HG03066 (cell line): ENCODE measurements around the gene PTGDS.

Source experiments
- ATAC-seq: cut with Tn5 transposase; IDR thresholded peaks from one replicate; pipeline ENCODE4 v1.9.1; 2021; ENCODE audit warnings: low read depth; ENCODE audit not compliant: unreplicated experiment

Gene PTGDS

DNA sequence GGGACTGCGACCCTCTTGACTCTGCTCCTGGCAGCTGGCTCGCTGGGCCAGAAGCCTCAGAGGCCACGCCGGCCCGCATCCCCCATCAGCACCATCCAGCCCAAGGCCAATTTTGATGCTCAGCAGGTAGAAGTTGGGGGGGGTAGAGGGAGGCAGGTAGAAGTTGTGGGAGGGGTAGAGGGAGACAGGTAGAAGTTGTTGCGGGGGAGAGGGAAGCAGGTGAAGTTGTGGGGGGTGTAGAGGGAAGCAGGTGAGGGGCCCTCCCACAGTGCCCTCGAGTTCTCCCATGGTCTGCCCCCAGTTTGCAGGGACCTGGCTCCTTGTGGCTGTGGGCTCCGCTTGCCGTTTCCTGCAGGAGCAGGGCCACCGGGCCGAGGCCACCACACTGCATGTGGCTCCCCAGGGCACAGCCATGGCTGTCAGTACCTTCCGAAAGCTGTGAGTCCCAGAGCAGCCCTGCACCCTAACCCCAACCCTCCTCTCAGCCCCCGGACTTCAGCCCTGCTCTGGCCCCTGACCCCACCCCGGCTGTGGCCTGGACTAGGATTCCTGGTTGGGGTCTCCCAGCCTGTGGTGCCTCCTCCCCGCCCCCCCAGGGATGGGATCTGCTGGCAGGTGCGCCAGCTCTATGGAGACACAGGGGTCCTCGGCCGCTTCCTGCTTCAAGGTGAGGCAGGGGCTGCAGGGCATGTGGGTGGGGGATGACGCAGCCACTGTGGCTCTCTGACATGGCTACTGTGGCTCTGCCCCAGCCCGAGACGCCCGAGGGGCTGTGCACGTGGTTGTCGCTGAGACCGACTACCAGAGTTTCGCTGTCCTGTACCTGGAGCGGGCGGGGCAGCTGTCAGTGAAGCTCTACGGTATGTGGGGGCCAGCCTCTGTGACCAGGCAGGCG lies 31.7 kb upstream of the PTGDS start:
- ATAC-seq, result no peak

DNA sequence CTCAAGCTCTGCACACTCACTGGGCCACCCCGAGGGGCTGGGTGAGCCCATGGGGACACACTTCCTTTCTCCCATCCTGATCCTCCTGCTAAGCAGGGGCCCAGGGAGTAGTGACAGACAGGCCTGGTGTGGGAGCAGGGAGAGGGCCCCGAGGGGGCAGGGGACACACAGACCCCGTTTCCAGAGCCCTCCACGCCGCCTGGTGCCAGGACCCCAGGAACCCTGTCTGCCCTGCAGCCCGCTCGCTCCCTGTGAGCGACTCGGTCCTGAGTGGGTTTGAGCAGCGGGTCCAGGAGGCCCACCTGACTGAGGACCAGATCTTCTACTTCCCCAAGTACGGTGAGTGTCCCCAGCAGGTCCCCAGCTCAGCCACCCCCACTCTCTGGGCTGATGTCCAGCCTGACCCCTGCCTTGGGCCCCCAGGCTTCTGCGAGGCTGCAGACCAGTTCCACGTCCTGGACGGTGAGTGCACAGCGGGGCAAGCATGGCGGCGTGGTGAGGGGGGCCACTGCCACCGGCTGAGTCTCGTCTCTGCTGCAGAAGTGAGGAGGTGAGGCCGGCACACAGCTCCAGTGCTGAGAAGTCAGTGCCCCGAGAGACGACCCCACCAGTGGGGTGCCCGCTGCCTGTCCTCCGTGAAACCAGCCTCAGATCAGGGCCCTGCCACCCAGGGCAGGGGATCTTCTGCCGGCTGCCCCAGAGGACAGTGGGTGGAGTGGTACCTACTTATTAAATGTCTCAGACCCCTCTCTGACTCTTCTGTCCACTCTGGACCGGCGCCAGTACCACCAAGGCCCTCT lies 30.9 kb upstream of the PTGDS start:
- no peak for ATAC-seq

DNA sequence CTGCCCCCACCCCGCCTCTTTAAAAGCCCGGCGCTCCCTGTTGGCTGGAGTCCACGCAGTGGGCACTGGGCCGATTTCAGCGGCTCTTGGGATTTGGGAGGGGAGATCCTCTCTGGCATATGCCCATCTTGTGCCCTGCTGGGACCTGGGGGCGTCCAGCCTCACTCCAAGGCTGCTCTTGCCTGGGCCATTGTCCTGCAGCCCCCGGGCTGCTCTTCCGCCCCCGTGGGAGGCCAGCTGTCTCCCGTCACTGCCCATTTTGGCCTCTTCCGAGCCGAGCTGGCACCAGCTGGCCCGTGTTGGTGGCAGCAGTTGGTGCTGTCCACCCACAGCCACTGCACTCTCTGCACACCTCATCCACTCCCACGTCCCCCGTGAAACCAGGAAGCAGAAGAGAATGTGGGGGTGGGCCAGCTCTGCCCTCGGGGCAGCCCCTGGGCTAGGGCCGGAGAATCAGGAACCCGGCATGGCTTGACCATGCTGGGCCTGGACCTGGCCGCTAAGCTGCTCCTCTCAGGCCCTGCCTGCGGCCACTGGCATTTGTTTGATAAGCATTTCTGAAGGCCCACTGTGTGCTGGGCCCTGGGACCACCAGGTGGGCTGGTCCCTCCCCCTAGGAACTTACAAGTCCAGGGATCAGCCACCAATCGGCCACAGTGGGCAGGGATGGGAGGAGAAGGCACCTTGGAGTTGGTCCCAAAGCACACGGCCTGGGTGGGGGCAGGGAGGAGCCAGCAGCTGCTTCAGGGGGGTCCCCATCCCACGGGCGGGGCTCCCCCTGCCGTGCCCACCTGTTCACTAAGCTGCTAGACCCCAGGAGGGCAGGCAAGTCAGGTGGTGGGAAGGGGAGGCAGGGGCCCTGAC lies 30.0 kb upstream of the PTGDS start:
- no peak for ATAC-seq

DNA sequence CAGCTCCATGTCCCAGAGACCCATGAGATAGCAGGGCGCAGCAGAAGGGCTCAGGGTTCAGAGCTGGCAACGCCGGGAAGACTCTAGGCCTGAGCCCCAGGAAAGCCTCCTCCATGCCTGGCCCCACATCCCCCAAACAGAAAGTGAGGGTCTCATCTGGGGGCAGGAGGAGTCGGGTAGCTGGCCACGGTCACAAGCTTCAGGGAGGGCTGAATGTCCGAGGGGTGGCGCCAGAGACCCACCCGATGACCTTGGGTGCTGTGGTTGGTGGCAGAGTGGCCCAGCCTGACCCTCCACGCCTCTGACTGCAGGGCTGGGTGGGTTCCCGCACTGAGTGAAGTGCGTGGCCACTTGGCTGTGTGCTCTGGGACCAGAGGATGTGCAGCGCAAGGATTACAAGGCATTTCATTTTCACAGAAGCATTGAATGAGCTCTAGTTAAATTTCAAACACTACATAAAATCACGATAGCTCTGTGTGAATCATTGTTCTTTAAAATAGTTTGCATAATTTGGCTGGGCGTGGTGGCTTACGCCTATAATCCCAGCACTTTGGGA lies 29.3 kb upstream of the PTGDS start:
- no peak for ATAC-seq

DNA sequence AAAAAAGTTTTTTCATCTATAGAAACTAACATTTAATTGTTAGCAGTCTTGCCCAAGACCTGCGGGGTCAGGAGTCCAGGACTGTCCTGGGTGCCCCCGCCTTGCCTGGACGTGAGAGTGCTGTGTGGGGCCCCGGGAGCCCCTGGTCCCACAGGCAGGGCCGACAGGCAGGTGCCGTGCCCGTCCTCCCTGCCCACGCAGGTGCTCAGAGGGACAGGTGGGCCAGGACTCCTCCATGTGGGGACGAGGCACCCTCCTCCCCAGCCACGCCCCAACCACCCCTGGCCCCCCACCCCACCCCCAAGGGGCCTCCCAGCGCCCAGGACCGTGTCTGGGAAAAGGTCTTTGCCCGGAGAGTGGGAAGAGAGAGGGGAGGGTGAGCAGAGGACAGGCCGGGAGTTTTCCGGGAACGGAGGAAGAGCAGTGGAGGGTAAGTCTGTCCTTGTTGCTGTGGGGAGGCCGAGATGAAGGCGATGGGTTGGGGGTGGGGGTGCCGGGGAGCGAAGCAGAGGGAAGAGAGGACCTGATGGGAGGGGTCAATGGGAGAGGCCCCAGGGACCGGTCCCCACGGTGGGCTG lies 28.0 kb upstream of the PTGDS start:
- ATAC-seq, result no peak

DNA sequence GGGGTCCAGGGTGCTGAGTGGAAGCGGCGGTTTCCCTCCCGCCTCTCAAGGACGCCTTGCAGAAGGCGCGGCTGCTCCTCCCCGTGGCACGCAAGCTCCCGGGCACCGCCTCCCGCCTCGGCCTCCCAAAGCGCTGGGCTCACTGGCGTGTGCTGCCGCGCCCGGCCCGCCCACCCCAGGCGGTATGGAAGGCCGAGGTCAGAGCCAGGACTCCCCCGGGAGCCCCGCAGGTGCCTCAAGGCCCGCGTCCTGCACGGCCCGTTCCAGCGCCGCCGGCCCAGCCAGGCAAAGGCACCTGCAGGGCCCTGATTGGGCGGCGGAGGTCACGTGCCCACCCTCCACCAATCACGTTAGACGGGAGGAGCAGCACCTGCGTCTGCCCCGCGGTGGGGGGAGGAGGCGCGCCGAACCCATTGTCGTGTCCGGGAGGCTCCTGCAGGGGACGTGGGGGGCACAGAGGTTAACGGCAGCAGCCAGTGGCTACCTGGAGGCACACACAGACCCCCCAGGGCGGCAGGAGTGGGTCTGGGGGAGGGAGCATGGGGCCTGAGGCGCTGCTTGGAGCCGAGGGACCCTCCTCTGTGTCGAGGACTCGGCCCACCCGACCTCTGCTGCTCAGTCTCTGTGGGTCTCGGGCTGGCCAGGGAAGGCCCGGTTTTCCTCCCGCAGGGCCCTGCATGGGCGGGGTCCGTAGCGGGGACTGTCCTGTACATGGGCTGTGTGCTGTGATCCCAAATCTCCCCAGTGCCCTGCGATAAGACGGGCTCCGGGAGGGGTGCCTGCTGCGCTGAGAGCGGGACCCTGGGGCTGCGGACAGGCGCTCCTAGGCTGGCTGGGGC lies 27.3 kb upstream of the PTGDS start:
- ATAC-seq, result peak; percentile 81

DNA sequence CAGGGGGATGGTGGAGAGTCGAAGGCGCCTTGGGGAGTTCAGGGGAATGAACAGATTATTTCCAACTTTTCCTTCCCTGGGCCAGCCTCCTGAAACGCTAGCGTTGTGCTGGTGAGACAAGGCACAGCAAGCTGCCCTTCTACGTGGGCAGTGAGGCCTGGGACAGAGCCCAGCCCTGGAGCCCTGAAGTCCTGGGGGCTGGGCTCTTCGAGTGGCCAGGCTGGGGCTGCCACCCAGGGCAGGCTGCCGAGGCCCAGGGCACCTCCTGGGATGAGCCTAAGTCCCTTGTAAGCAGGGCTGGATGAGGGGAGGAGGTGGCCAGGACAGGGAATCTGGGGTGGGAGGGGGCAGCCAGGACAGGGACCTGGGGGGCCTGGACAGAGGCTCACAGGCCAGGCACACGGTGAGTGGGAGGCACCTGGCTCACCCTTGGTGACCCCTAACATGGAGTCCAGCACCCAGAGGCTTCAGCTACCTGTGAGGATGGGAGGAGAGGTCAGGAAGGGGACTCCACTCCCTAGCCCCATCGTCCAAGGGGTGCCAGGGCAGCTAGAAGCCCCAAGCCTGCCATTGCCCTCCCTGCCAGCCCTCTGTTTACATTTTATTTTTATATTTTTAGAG lies 26.5 kb upstream of the PTGDS start:
- no peak for ATAC-seq

DNA sequence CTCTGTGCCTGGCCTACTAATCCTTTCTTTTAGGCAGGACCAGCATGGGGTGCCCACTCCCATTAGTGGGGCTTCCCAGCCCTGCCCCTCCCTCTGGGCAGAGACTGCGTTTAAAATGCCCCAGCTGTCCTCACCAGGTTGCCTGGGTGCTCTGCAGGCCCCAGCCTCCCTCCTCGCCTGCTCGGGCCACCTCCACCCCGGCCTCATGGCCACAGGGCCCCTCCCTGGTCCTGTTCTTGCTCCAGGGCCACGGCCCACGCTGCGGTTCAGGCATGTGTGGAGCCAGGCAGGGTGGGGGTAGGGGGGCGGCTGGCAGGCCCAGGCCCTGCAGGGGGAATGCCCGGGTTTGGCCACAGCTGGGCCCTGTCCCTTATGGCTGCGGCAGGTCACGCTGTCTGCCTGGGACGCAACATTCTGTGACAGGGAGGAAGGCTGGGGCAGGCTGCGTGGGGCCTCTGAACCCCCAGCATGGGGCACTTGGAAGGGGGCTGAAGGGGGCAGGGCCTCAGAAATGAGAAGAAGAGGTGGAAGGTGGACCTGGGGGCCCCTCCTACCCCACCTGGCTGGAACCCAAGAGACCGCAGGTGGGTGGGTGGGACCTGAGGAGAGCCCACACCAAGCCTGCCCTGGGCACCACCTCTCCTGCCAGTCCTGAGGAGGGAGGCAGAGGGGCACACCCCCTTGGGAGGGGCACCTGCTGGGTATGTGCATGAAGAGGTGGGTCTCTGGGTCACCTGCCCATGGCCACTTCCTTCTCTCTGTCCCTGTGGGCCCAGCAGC lies 25.6 kb upstream of the PTGDS start, which contains the start of gene LCN12:
TSS of gene LCN12 (plus strand) at position 733 of the 780 bp plus-strand sequence. CDS start 55 bp downstream, outside the sequence.
- ATAC-seq, result no peak

DNA sequence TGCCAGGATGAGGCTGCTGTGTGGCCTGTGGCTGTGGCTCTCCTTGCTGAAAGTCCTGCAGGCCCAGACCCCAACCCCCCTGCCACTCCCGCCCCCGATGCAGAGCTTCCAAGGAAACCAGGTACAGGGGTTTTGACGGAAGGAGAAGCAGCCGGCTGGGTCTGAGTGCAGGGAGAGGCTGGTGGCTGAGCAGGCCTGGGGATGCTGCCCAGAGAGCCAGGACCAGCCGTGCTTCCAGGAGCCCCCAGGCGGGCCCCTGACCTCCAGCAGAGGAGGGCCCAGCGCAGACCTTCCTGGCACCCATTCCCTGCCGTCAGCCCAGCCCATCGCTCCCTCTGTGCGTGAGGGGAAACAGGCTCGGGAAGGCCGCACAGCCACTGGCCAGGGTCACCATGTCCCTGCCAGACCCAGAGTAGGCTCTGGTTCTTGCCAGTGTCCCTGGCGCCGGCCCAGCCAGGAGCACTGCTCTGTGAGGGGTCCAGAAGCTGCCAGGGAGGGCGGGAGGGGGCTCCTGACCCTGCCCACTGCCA lies 24.9 kb upstream of the PTGDS start:
- no peak for ATAC-seq

DNA sequence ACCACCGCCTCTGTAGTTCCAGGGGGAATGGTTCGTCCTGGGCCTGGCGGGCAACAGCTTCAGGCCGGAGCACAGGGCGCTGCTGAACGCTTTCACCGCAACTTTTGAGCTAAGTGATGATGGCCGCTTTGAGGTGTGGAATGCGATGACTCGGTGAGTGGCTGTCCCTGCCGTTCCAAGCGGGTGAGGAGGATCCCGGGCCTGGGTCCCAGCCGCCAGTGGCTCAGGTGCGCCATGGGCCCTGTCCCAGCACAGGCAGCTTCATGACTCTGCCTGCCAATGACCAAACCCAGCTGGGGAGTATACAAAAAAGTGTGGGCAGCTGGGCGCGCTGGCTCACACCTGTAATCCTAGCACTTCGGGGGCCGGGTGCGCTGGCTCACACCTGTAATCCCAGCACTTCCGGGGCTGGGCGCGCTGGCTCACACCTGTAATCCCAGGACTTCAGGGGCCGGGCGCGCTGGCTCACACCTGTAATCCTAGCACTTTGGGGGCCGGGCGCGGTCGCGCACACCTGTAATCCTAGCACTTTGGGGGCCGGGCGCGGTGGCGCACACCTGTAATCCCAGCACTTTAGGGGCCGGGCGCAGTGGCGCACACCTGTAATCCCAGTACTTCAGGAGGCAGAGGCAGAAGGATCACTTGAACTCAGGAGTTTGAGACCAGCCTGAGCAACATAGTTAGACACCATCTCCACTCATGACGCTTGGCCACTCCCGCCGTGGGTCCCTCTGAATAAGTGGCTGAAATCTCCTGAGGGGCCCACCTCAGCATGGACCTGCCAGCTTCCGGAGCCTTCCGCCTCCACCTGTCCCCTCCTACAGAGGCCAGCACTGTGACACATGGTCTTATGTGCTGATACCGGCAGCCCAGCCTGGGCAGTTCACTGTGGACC lies 24.2 kb upstream of the PTGDS start:
- ATAC-seq, result no peak

DNA sequence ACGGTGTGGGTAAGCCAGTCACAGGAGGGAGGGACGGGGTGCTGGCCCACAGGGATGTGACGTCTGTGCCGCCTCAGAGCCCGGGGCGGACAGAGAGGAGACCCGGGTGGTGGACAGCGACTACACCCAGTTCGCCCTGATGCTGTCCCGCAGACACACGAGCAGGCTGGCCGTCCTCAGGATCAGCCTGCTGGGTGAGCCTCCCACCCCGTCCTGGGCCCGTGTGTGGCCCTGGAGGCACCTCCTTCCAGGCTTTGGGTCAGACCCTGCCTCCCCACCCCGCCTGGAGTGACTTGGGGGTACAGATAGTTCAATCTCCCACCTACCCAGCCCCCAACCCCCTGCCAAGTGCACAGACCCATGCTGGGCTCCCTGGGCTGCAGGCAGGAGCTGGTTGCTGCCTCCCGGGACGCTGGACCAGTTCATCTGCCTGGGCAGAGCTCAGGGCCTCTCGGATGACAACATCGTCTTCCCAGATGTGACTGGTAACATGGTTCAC lies 23.5 kb upstream of the PTGDS start:
- no peak for ATAC-seq

DNA sequence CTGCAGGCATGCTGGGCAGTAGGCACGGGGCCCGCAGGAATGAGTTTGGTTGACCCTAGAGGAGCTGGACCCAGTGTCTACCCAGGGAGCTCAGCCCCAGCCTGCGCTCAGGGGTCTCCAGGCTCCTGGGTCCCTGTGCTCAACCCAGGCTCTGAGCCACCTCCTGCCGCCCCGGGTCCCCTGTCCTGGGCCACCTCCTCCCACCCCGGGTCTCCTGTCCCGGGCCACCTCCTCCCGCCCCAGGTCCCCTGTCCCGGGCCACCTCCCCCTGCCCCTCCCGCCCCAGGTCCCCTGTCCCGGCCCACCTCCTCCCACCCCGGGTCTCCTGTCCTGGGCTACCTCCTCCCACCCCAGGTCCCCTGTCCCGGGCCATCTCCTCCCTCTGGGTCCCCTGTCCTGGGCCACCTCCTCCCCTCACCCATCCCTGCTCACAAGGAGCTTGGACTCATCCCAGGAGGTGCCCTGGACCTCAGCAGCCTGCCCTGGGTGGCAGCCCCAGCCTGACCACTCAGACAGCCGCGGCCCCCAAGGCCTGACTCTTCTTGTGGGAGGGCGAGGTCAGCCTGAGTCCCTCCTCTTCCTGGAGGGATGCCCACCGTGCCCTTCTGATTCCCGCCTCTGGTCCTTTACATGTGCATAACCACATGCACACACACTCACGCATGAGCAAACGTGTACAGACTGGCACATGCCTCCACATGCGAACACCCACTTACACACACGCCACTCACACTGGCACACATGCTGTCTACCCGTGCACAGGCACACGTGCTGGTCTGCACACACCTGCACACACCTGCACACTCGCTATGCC lies 22.8 kb upstream of the PTGDS start:
- no peak for ATAC-seq

DNA sequence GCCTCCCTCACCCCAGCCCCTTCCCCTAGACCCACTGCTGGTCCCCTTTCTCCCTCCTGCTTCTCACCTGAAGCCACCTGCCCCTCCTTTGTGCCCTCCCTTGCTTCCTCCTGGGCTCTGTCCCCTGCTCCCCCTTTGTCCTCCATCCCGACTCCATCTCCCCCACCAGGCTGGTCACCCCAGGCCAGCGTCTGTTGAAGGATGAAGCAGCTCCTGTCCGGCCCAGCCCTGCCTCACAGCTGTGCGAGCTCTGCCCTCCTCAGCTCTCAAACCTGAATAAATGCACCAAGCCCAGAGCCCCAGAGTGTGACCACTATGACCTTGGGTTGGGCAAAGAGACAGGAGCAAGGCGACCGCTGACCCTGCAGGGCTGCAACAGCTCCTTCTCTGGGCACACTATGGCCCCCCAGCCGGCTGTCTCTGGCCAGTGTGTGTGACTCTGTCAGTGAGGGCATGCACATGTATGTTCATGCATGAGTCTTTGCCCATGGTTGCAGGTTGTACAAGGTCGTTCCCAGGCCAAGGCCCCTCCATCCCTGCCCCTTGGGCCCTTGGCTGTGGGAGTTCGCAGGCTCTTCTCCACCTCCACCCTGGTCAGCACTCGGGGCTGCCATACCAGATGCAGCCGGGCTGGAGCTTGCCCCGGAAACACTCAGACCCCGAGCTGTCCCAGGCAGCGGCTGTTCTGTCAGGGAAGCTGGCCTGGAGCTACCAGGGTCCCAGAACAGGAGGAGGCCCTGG lies 21.9 kb upstream of the PTGDS start:
- ATAC-seq, result no peak

DNA sequence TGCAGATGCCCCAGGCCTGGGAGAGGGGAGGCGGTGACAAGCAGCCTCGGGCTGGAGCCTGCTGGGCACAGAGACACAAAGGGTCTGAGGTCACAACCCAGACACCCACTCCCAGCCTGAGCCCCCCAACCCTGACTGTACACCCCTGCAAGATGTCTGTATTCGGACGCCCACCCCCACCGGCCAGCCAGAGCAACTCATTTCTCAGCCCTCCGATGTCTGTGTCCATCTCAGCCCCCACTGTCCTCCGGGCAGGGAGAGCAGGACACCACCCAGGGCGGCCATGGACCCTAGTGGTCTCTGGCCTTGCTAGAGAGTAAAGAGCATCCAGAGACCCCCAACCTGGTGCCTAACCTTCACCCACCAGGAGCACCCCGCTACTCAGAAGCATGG lies 21.4 kb upstream of the PTGDS start:
- no peak for ATAC-seq

DNA sequence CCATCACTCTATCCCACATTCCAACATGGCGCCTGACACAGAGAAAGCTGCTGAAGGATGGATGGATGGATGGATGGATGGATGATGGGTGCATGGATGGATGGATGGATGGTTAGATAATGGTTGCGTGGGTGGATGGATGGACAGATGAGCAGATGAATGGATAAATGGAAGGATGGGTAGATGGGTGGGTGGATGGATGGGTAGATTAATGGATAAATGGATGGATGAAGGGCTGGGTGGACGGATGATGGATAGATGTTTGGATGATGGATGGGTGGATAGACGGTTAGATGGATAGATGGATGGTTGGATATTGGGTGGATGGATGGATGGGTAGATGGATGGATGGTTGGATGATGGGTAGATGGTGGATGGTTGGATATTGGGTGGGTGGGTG lies 20.7 kb upstream of the PTGDS start:
- ATAC-seq, result no peak
